Breast epithelium (tissue), 3 donors: ENCODE measurements around the gene CACFD1.

Experiments
- POLR2A ChIP-seq: fragments of 450-650 bp; IDR thresholded peaks from one replicate; pipeline ENCODE4 v1.6.1; 2016; ENCODE audit warnings: antibody characterized with exemption, mild to moderate bottlenecking, moderate library complexity
- POLR2AphosphoS5 ChIP-seq, 3 donors: sonication (generic); formaldehyde crosslinking; IDR thresholded peaks; one replicate each; pipeline ENCODE4 v1.6.1; 2017; ENCODE audit warnings: antibody characterized with exemption in 3 of 3
- TF ChIP-seq, protein P1 (sequence below), 3 donors: fragments of 450-650 bp; IDR thresholded peaks; one replicate each; pipeline ENCODE4 v1.5.1; 2016 to 2017; ENCODE audit warnings: antibody characterized with exemption in 3 of 3, mild to moderate bottlenecking in 3 of 3, moderate library complexity in 3 of 3

DNA sequence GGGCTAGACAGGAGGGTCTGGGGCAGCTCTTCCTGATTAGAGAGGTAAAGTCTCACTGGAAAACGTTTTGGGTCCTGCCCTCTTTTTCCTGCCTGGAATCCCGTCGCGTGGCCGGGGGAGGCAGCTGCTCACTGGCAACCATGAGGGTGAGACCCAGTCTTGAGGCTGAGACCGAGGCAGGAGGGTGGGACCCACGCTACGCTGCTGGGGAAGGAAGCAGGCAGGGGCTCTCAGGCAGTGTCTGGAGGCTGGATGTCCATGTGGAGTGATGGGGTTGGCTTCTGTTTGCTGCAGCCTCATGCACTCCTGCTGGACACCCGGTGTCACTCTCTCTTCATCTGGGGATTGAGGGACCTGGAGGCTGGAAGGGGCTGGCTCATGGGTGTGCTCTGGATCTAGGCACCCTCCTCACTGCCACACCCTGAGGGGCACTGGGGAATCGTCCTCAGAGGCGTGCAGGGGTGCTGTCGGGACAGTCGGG is 30.5 kb downstream of the CACFD1 start:
- TF ChIP-seq, protein P1, sequence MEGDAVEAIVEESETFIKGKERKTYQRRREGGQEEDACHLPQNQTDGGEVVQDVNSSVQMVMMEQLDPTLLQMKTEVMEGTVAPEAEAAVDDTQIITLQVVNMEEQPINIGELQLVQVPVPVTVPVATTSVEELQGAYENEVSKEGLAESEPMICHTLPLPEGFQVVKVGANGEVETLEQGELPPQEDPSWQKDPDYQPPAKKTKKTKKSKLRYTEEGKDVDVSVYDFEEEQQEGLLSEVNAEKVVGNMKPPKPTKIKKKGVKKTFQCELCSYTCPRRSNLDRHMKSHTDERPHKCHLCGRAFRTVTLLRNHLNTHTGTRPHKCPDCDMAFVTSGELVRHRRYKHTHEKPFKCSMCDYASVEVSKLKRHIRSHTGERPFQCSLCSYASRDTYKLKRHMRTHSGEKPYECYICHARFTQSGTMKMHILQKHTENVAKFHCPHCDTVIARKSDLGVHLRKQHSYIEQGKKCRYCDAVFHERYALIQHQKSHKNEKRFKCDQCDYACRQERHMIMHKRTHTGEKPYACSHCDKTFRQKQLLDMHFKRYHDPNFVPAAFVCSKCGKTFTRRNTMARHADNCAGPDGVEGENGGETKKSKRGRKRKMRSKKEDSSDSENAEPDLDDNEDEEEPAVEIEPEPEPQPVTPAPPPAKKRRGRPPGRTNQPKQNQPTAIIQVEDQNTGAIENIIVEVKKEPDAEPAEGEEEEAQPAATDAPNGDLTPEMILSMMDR (IDR thresholded peaks at IDR 0.05): no peak
- no peak for TF ChIP-seq POLR2A
- no peak for TF ChIP-seq POLR2AphosphoS5 (IDR thresholded peaks at IDR 0.05)
